Karpas-422 (cell line): ENCODE data around the gene PPME1. TPM values are rescaled to one million over a fixed set of nuclear protein-coding genes. Genes with fewer than 3 reads are reported as not detected.

Experiments used
- DNase-seq: peaks from one replicate; pipeline ENCODE4 v3.0.0-alpha.2; 2015
- H2AFZ ChIP-seq: fragments of 200-600 bp; sonication (generic); 2 replicates; pipeline ENCODE4 v1.6.1; 2014; ENCODE audit warnings: antibody characterized with exemption, low read length, mixed read lengths
- H3K27ac ChIP-seq: fragments of 200-600 bp; sonication (generic); 2 replicates; pipeline ENCODE4 v1.5.1; 2014; ENCODE audit warnings: mild to moderate bottlenecking, low read length, moderate library complexity
- H3K27me3 ChIP-seq: fragments of 200-600 bp; sonication (generic); 2 replicates; pipeline ENCODE4 v1.6.1; 2014; ENCODE audit warnings: low read length, mixed read lengths
- H3K36me3 ChIP-seq: fragments of 200-600 bp; sonication (generic); 2 replicates; pipeline ENCODE4 v1.6.1; 2014; ENCODE audit warnings: low read length, mixed read lengths; ENCODE audit not compliant: insufficient read depth
- H3K4me1 ChIP-seq: fragments of 200-600 bp; sonication (generic); 2 replicates; pipeline ENCODE4 v1.6.1; 2014; ENCODE audit warnings: mild to moderate bottlenecking, low read length, mixed read lengths
- H3K4me2 ChIP-seq: fragments of 200-600 bp; sonication (generic); 2 replicates; pipeline ENCODE4 v1.6.1; 2014; ENCODE audit warnings: low read length, low read depth, mild to moderate bottlenecking; ENCODE audit not compliant: poor library complexity, severe bottlenecking
- H3K4me3 ChIP-seq: fragments of 200-600 bp; sonication (generic); 2 replicates; pipeline ENCODE4 v1.5.1; 2014; ENCODE audit warnings: mild to moderate bottlenecking, antibody characterized with exemption, low read length, mixed read lengths
- H3K79me2 ChIP-seq: fragments of 200-600 bp; sonication (generic); 2 replicates; pipeline ENCODE4 v1.6.1; 2014; ENCODE audit warnings: mild to moderate bottlenecking, low read length, mixed read lengths
- H3K9ac ChIP-seq: fragments of 200-600 bp; sonication (generic); 2 replicates; pipeline ENCODE4 v1.6.0; 2014; ENCODE audit warnings: low read length
- H3K9me2 ChIP-seq: fragments of 200-600 bp; sonication (generic), shearing (Covaris generic); replicated peaks from 2 replicates; pipeline ENCODE4 v1.6.0; 2014; ENCODE audit warnings: mild to moderate bottlenecking, low read length, moderate library complexity; ENCODE audit not compliant: insufficient read depth
- H3K9me3 ChIP-seq: fragments of 300-700, 200-600 bp; sonication (generic); 2 replicates; pipeline ENCODE4 v1.6.1; 2014; ENCODE audit warnings: low read length, mixed read lengths
- H4K20me1 ChIP-seq: fragments of 200-600 bp; sonication (generic); 2 replicates; pipeline ENCODE4 v1.6.1; 2014; ENCODE audit warnings: mild to moderate bottlenecking, antibody characterized with exemption, low read length, low read depth; ENCODE audit not compliant: insufficient read depth
- total RNA-seq: library from RNA; depleted of rRNA; stranded (reverse); fragments of >200 nt; shearing (Covaris generic); gene quantifications from 2 replicates; pipeline ENCODE4 v1.2.3, GENCODE V29; 2014; ENCODE audit warnings: low replicate concordance

Gene PPME1
- total RNA-seq, 1 experiment from 2014 or later = 59.1 TPM

DNA sequence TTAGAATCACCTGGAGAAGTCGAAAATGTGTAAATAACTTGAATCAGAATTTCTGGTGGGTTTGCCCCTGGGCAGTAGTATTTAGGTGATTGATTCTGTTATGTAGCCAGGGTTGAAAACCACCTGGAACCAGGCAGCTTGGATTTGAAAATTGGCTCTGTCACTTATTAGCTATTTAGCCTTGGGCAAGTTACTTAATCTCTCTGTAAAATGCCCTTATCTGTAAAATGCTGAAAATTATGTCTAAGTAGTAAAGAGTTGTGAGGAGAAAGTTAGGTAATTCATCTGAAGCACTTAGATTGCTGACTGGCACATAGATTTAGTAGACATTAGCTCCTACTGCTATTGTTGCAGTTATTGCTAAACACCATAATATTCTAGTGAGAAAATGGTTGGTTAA, 49.3 kb downstream of the PPME1 start:
- no peak overlapping the region for H3K9ac ChIP-seq
- no peaks in the 10 kb centered on the region for H3K27me3 ChIP-seq
- no peak overlapping the region for H3K4me2 ChIP-seq
- H3K4me1 ChIP-seq = no peaks in the 10 kb centered on the region
- H3K27ac ChIP-seq = no peak overlapping the region
- H3K9me2 ChIP-seq = no peaks in the 10 kb centered on the region
- no peaks in the 10 kb centered on the region for H4K20me1 ChIP-seq
- DNase-seq = no peak
- peaks cover 24% of the 10 kb centered on the region for H3K79me2 ChIP-seq
- no peaks in the 10 kb centered on the region; the same call in 1 of the 2 replicates for H3K9me3 ChIP-seq
- no peak overlapping the region for H2AFZ ChIP-seq
- peaks cover 15% of the 10 kb centered on the region for H3K36me3 ChIP-seq
- no peak overlapping the region for H3K4me3 ChIP-seq

DNA sequence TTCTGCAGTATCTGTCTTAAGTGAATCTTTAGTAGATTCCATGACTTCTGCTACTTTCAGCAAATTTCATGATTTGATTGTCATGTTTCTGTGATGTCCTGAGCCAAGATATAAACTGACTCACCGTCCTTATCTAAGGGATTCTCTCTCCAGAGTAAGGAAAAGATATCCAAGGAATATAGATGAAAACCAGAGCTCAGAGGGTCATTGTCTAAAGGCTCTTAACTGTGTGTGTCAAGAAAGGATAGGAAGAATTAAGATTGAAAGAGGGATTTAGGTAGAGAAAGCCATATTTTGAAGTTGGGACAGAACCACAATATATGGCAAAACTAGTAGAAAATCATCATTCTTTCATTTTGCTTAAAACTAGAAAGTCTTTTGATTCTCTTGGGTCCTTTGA, 50.7 kb downstream of the PPME1 start:
- H3K9me3 ChIP-seq = no peaks in the 10 kb centered on the region; the same call in 1 of the 2 replicates
- H3K27ac ChIP-seq = no peak overlapping the region
- H3K9me2 ChIP-seq = no peaks in the 10 kb centered on the region
- no peak overlapping the region for H2AFZ ChIP-seq
- H3K79me2 ChIP-seq = peaks cover 35% of the 10 kb centered on the region
- peaks cover 11% of the 10 kb centered on the region for H3K36me3 ChIP-seq
- no peak for DNase-seq
- no peak overlapping the region for H3K9ac ChIP-seq
- H3K4me2 ChIP-seq = no peak overlapping the region
- H3K4me1 ChIP-seq = no peaks in the 10 kb centered on the region
- H3K27me3 ChIP-seq = no peaks in the 10 kb centered on the region
- H4K20me1 ChIP-seq = no peaks in the 10 kb centered on the region
- no peak overlapping the region for H3K4me3 ChIP-seq

DNA sequence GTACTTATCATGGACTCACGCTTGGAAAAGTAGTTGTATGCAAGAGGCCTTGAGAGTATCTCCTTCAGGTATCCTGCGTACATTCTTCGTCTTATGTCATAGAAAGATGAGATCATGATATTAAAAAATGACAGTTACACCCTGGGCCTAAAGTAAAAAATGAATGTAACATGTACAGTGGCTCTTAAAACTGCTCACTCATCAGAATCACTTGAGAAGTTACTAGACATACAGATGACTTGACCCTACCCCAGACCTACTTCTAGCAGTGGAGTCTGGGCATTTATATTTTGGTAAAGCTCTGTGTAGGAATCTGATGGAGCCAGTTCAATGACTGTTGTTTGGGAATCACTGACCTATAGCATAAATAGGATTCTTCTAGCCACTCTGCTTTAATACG, 54.5 kb downstream of the PPME1 start:
- H3K9ac ChIP-seq = no peak overlapping the region

DNA sequence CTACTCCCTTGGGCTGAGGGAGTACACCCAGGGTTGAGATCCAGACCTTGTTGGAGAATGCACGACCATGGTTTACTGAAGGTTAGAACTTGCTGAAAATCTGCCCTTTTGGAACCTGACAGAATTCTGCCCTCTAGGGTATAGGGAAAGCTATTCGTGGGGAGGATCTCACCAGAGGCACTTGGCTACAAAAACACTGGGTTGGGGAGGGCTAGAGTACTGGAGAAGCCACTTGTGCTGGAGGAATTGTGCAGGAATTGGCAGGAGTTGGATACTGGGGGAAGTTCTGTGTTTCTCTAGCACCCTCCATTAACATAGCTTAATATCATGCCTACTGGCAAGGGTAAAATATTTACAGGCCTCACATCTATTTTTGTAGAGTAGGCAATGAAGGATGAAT, 55.8 kb downstream of the PPME1 start:
- Histone ChIP-seq H2AFZ (no peak overlapping the region), H3K9me2 (no peaks in the 10 kb centered on the region), H4K20me1 (no peaks in the 10 kb centered on the region), H3K9ac (no peak overlapping the region), H3K27me3 (no peaks in the 10 kb centered on the region), H3K4me3 (no peak overlapping the region), H3K36me3 (peaks cover 30% of the 10 kb centered on the region), H3K27ac (no peak overlapping the region), H3K9me3 (no peaks in the 10 kb centered on the region; the same call in 1 of the 2 replicates), H3K4me1 (no peaks in the 10 kb centered on the region), H3K4me2 (no peak overlapping the region), H3K79me2 (peaks cover 48% of the 10 kb centered on the region)
- DNase-seq = no peak

More for the DNA sequence above, 54.5 kb downstream of the PPME1 start:
- Histone ChIP-seq H3K36me3 (peaks cover 21% of the 10 kb centered on the region), H3K4me2 (no peak overlapping the region), H2AFZ (no peak overlapping the region), H3K9me2 (no peaks in the 10 kb centered on the region), H3K27me3 (no peaks in the 10 kb centered on the region), H3K27ac (no peak overlapping the region), H3K9me3 (no peaks in the 10 kb centered on the region; the same call in 1 of the 2 replicates), H3K4me1 (no peaks in the 10 kb centered on the region), H3K79me2 (peaks cover 57% of the 10 kb centered on the region), H3K4me3 (no peak overlapping the region), H4K20me1 (no peaks in the 10 kb centered on the region)
- DNase-seq = no peak

DNA sequence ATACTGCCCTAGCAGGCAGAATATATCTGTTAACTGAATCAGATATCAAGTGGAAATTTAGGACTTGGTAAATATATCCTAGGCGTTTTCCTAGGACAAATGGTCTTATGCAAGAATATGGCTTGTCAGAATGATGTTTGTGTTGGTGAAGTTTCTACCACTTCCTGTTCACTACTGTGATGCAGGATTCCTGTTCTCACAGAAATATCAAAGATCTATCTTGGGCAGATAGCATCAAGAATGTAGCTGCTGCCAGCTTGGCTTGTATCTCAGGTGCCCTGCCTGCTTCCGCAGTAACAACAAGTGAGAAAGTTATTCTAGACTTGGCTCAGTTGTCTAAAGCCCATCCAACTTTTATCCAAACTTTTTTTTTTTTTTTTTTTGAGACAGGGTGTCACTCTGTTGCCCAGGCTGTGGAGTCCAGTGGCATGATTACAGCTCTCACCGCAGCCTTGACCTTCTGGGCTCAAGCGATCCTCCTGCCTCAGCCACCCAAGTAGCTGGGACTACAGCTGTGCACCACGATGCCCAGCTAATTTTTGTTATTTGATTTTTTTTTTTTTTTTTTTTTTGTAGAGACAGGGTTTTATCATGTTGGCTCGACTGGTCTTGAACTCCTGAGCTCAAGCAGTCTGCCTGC, 61.3 kb downstream of the PPME1 start:
- H3K9me2 ChIP-seq = no peaks in the 10 kb centered on the region
- H3K9ac ChIP-seq = no peak overlapping the region
- no peak overlapping the region for H3K4me2 ChIP-seq
- H3K36me3 ChIP-seq = peaks cover 45% of the 10 kb centered on the region
- H3K27ac ChIP-seq = no peak overlapping the region
- H4K20me1 ChIP-seq = no peaks in the 10 kb centered on the region
- H3K27me3 ChIP-seq = no peaks in the 10 kb centered on the region
- no peak overlapping the region for H2AFZ ChIP-seq
- no peaks in the 10 kb centered on the region for H3K9me3 ChIP-seq
- no peaks in the 10 kb centered on the region for H3K4me1 ChIP-seq
- DNase-seq = no peak
- no peak overlapping the region for H3K4me3 ChIP-seq
- H3K79me2 ChIP-seq = peaks cover 21% of the 10 kb centered on the region

DNA sequence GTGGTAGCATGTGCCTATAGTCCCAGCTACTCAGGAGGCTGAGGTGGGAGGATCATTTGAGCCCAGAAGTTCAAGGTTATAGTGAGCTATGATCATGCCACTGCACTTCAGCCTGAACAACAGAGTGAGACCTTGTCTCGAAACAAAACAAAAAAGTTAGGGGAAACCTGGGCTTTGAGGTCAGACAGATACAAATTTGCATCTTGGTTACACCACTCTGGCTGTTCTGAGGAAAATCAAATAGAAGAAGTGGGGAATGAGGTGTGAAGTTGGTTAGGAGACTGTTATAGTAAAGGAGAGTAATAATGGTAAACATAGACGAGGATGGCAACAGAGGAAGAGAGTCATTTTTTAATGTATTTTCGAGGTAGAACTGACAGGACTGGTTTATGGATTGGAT, 62.6 kb downstream of the PPME1 start:
- H3K4me3 ChIP-seq = no peak overlapping the region
- no peak for DNase-seq
- peaks cover 54% of the 10 kb centered on the region for H3K36me3 ChIP-seq
- no peaks in the 10 kb centered on the region for H3K27me3 ChIP-seq
- H3K4me1 ChIP-seq = no peaks in the 10 kb centered on the region
- H2AFZ ChIP-seq = no peak overlapping the region
- H3K9me3 ChIP-seq = no peaks in the 10 kb centered on the region
- H3K9ac ChIP-seq = no peak overlapping the region
- peaks cover 12% of the 10 kb centered on the region for H3K79me2 ChIP-seq
- no peak overlapping the region for H3K4me2 ChIP-seq
- H3K27ac ChIP-seq = no peak overlapping the region
- H4K20me1 ChIP-seq = no peaks in the 10 kb centered on the region
- no peaks in the 10 kb centered on the region for H3K9me2 ChIP-seq

DNA sequence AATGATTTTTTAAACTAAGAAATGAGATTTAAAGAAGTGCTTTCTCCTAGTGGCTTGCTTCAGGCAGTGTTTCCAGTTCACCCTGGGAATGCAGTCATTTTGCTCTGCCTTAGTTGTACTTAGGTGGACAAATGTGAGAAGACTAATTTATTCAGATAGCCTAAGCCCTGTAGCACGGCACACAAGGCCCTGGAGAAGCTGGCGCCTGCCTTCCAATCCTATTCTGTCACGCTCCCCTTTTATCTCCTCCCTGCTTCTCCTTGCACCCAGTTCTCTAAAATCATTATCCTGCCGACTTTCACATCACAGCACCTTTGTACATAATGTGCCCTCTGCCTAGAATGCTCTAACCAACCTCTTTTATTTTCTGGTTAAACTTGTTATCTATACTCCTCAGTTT, 64.0 kb downstream of the PPME1 start:
- H3K79me2 ChIP-seq = peaks cover 5% of the 10 kb centered on the region

DNA sequence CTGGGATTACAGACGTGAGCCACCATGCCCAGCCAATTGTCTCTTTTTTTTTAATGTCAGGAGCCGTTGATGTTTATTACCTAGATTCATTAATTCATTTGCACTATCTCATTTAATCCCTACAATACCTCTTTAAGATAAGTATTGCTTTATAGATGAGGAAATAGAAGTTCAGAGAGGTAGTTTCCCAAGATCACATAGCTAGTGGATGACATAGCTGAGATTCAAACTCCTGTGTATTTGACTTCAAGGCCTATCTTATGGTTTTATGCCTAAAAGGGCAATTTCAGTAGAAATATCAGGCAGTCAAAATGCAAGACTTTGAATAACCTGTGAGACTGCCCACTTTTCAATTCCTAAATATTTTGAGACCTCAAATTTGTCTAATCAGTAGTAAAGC, 66.5 kb downstream of the PPME1 start:
- DNase-seq = no peak
- Histone ChIP-seq H3K9ac (no peak overlapping the region), H3K27me3 (no peaks in the 10 kb centered on the region), H3K9me2 (no peaks in the 10 kb centered on the region), H3K4me2 (no peak overlapping the region), H3K9me3 (no peaks in the 10 kb centered on the region), H3K27ac (no peak overlapping the region), H3K4me1 (no peaks in the 10 kb centered on the region), H3K36me3 (peaks cover 52% of the 10 kb centered on the region; the same call in 1 of the 2 replicates), H3K79me2 (peaks cover 4% of the 10 kb centered on the region), H4K20me1 (no peaks in the 10 kb centered on the region), H3K4me3 (no peak overlapping the region), H2AFZ (no peak overlapping the region)

More for the DNA sequence above, 64.0 kb downstream of the PPME1 start:
- Histone ChIP-seq H3K27ac (no peak overlapping the region), H3K4me2 (no peak overlapping the region), H3K9me2 (no peaks in the 10 kb centered on the region), H3K9ac (no peak overlapping the region), H3K4me1 (no peaks in the 10 kb centered on the region), H4K20me1 (no peaks in the 10 kb centered on the region), H3K27me3 (no peaks in the 10 kb centered on the region), H3K4me3 (no peak overlapping the region), H3K36me3 (peaks cover 55% of the 10 kb centered on the region), H2AFZ (no peak overlapping the region), H3K9me3 (no peaks in the 10 kb centered on the region)
- DNase-seq = no peak
